Colonic mucosa (tissue), 4 donors: ENCODE results near the gene ADAMTSL3. TPM values are rescaled to one million over a fixed set of nuclear protein-coding genes. Genes with fewer than 3 reads are reported as not detected.
A peak's percentile ranks its signal among the peaks of the same experiment; 100 is the strongest.
"Not testable (repeated sequence)": the region's sequence is repeated elsewhere in the genome, so short reads cannot be mapped to it uniquely, and the experiment has no call there.

Source experiments
- DNase-seq: peaks from one replicate; pipeline ENCODE4 v3.0.0-alpha.2; 2020
- H3K27ac ChIP-seq: fragments of 200-600 bp; one replicate; pipeline ENCODE4 v1.8.0; 2021
- H3K27me3 ChIP-seq: fragments of 200-600 bp; one replicate; pipeline ENCODE4 v1.8.0; 2021
- H3K36me3 ChIP-seq: fragments of 200-600 bp; one replicate; pipeline ENCODE4 v1.8.0; 2021
- H3K4me1 ChIP-seq: fragments of 200-600 bp; one replicate; pipeline ENCODE4 v1.8.0; 2021; ENCODE audit warnings: mild to moderate bottlenecking
- H3K4me3 ChIP-seq: fragments of 200-600 bp; one replicate; pipeline ENCODE4 v1.8.0; 2021
- H3K9ac ChIP-seq, 2 donors: one replicate each; pipeline ENCODE4 v1.7.0; 2013; ENCODE audit warnings: control low read depth in 2 of 2, low read depth in 2 of 2, low read length in 2 of 2
- H3K9me3 ChIP-seq: fragments of 200-600 bp; one replicate; pipeline ENCODE4 v1.8.0; 2021
- CTCF ChIP-seq: fragments of 200-600 bp; IDR thresholded peaks from one replicate; pipeline ENCODE4 v1.8.0; 2022; ENCODE audit warnings: antibody characterized with exemption, mild to moderate bottlenecking
- intact Hi-C: fragments of 100-400 bp; cut with DNase I; formaldehyde crosslinking; loops from one replicate; pipeline ENCODE4 v1.14.1; 2022
- total RNA-seq, 2 donors: library from RNA; stranded (reverse); fragmentation: NEBNext Ultra II Directional in 1 of 2; extraction: Animal tissue kit (Norgen Biotek cat#: 25700) in 1 of 2; gene quantifications; one replicate each; pipeline ENCODE4 v1.2.1, GENCODE V29; 2021
- donor health status: healthy.
- donor health status: DM: no; HTN: no; CAD: no.
- donor health status: DM: no; HTN: no; CAD: no.

ADAMTSL3 gene
- total RNA-seq, 2 donors from 2014 or later, result 0.72 to 4.8 TPM

GRCh38 chr15:84033793-84034553 is 380.1 kb downstream of the ADAMTSL3 start:
- H3K4me1 ChIP-seq, result no peaks in the 10 kb centered on the region
- no peak overlapping the region for H3K4me3 ChIP-seq
- H3K36me3 ChIP-seq, result no peaks in the 10 kb centered on the region
- no peak overlapping the region for H3K27ac ChIP-seq
- intact Hi-C loops, result loop anchor here (10.0 kb wide), 1 partner anchor 469 kb away; no protein-coding TSS in a partner anchor
- TF ChIP-seq CTCF, result no peak
- no peak for DNase-seq
- no peak overlapping the region for H3K9ac ChIP-seq
- no peaks in the 10 kb centered on the region for H3K27me3 ChIP-seq
- H3K9me3 ChIP-seq, result no peaks in the 10 kb centered on the region

GRCh38 chr15:84034578-84035398 is 380.9 kb downstream of the ADAMTSL3 start:
- no peak overlapping the region for H3K27ac ChIP-seq
- TF ChIP-seq CTCF, result peak; percentile 19
- H3K36me3 ChIP-seq, result no peaks in the 10 kb centered on the region
- intact Hi-C loops, result loop anchor here (10.0 kb wide), 1 partner anchor 470 kb away; no protein-coding TSS in a partner anchor
- H3K4me3 ChIP-seq, result no peak overlapping the region
- no peak for DNase-seq
- H3K27me3 ChIP-seq, result no peaks in the 10 kb centered on the region
- no peak overlapping the region for H3K9ac ChIP-seq
- no peaks in the 10 kb centered on the region for H3K4me1 ChIP-seq
- no peaks in the 10 kb centered on the region for H3K9me3 ChIP-seq

GRCh38 chr15:84035399-84035766 is 381.5 kb downstream of the ADAMTSL3 start:
- Histone ChIP-seq H3K4me1 (no peaks in the 10 kb centered on the region), H3K27me3 (no peaks in the 10 kb centered on the region), H3K27ac (no peak overlapping the region), H3K4me3 (no peak overlapping the region), H3K9me3 (no peaks in the 10 kb centered on the region), H3K36me3 (no peaks in the 10 kb centered on the region), H3K9ac (no peak overlapping the region)
- DNase-seq, result no peak
- TF ChIP-seq CTCF, result no peak
- intact Hi-C loops, result loop anchor here (10.0 kb wide), 1 partner anchor 471 kb away; no protein-coding TSS in a partner anchor

GRCh38 chr15:84037301-84037700 is 383.4 kb downstream of the ADAMTSL3 start:
- Histone ChIP-seq H3K9me3 (no peaks in the 10 kb centered on the region), H3K9ac (no peak overlapping the region), H3K27me3 (no peaks in the 10 kb centered on the region), H3K4me3 (no peak overlapping the region), H3K36me3 (no peaks in the 10 kb centered on the region), H3K4me1 (no peaks in the 10 kb centered on the region), H3K27ac (no peak overlapping the region)
- no peak for TF ChIP-seq CTCF
- intact Hi-C loops, result loop anchor here (10.0 kb wide), 1 partner anchor 472 kb away; no protein-coding TSS in a partner anchor
- DNase-seq, result no peak

- H3K27ac ChIP-seq, H3K4me3 ChIP-seq, H3K36me3 ChIP-seq, DNase-seq, H3K9ac ChIP-seq, H3K27me3 ChIP-seq, H3K9me3 ChIP-seq, intact Hi-C loops, H3K4me1 ChIP-seq: not testable (repeated sequence)
Observed at GRCh38 chr15:84042434-84043056, 388.6 kb downstream of the ADAMTSL3 start.
